ENCODE measurements around the gene SETD5. TPM values are rescaled to one million over a fixed set of nuclear protein-coding genes. Genes with fewer than 3 reads are reported as not detected.

The SETD5 gene
- total and polyA plus RNA-seq, 2 experiments from 2014 or later = 143 to 172 TPM

- no peak overlapping the region for H3K4me3 Mint-ChIP-seq
Measured at GRCh38 chr3:9388562-9389272, 8.7 kb upstream of the SETD5 start.

More at GRCh38 chr3:9388562-9389272, 8.7 kb upstream of the SETD5 start:
- Histone ChIP-seq H3K4me1 (ENCODE audit: insufficient read depth) (no peaks in the 10 kb centered on the region), H3K27ac (ENCODE audit: low read depth) (peak overlapping the region; percentile 75), H3K36me3 (ENCODE audit: insufficient read depth) (peaks cover 50% of the 10 kb centered on the region), H3F3A (replicated peaks; ENCODE audit: low read depth) (peaks cover 34% of the 10 kb centered on the region; the same call in 1 of the 2 replicates), H2AFZ (no peak overlapping the region), H3K27me3 (ENCODE audit: insufficient read depth) (no peaks in the 10 kb centered on the region), H3K9me2 (ENCODE audit: insufficient read depth) (no peaks in the 10 kb centered on the region), H3K4me3 (no peak overlapping the region), H4K20me1 (replicated peaks; ENCODE audit: insufficient read depth) (peaks cover 29% of the 10 kb centered on the region), H3K79me2 (replicated peaks; ENCODE audit: insufficient read depth) (peaks cover 45% of the 10 kb centered on the region), H3K4me2 (no peak overlapping the region)
- Mint-ChIP-seq H3K36me3 (ENCODE audit: low read depth) (peaks cover 98% of the 10 kb centered on the region), H3K27ac (no peak overlapping the region; the same call in 1 of the 2 replicates), H3K27me3 (ENCODE audit: insufficient read depth, low read depth, poor library complexity) (no peaks in the 10 kb centered on the region), H3K4me1 (peaks cover 7% of the 10 kb centered on the region), H3K9me3 (no peaks in the 10 kb centered on the region)
- TF ChIP-seq ZNF331 (CRISPR knock-in tag; IDR thresholded peaks at IDR 0.05; ENCODE audit: low read depth) = no peak
- no peak for TF ChIP-seq REST (IDR thresholded peaks at IDR 0.05; ENCODE audit: unreplicated experiment)
- TF ChIP-seq ETS1 (IDR thresholded peaks at IDR 0.05) = no peak
- no peak for TF ChIP-seq STAT1 (IDR thresholded peaks at IDR 0.05; ENCODE audit: unreplicated experiment)
- no peak for TF ChIP-seq ZNF114 (CRISPR knock-in tag; IDR thresholded peaks at IDR 0.05)
- no peak for TF ChIP-seq EZH2phosphoT487 (IDR thresholded peaks at IDR 0.05; ENCODE audit: unreplicated experiment)
- no peak for TF ChIP-seq JUNB (IDR thresholded peaks at IDR 0.05; ENCODE audit: unreplicated experiment)
- no peak for TF ChIP-seq CREB1 (CRISPR knock-in tag; IDR thresholded peaks at IDR 0.05; ENCODE audit: low read depth)
- no peak for TF ChIP-seq EZH2 (IDR thresholded peaks at IDR 0.05; ENCODE audit: low read depth, unreplicated experiment)
- TF ChIP-seq ZNF462 (CRISPR knock-in tag; IDR thresholded peaks at IDR 0.05) = no peak
- TF ChIP-seq NANOG (IDR thresholded peaks at IDR 0.05; ENCODE audit: borderline replicate concordance) = no peak
- no peak for TF ChIP-seq CTCF (conservative IDR thresholded peaks at IDR 0.05; ENCODE audit: low read depth in 2 of 2)
- no peak for TF ChIP-seq POLR2AphosphoS5 (IDR thresholded peaks at IDR 0.05; ENCODE audit: low read depth)
- DNase-seq (ENCODE audit: low spot score) (no peak), ATAC-seq (no peak)

Data from GM23338 (cell line).